ENCODE data around the gene TIMM29.

TIMM29 gene

GRCh38 chr19:10928563-10929401 lies at the start of gene TIMM29, which contains the start of gene YIPF2:
TSS of gene TIMM29 (plus strand) at chr19:10928811. CDS start at chr19:10928823, 12 bp downstream.
TSS of gene YIPF2 (minus strand) at chr19:10928639. CDS start at chr19:10928410, 229 bp downstream.
- FAIRE-seq (peak; percentile 95), DNase-seq (ENCODE audit: extremely low spot score, insufficient read length, low read depth) (peak; percentile 96)

GRCh38 chr19:10881403-10882107 lies 47.1 kb upstream of the TIMM29 start:
- DNase-seq (ENCODE audit: extremely low spot score, insufficient read length, low read depth) (no peak), FAIRE-seq (no peak)

GRCh38 chr19:10882108-10882457 lies 46.5 kb upstream of the TIMM29 start:
- DNase-seq (ENCODE audit: extremely low spot score, insufficient read length, low read depth) (no peak), FAIRE-seq (no peak)

GRCh38 chr19:10884274-10884673 lies 44.3 kb upstream of the TIMM29 start:
- DNase-seq (ENCODE audit: extremely low spot score, insufficient read length, low read depth), result no peak

GRCh38 chr19:10885201-10886169 lies 43.1 kb upstream of the TIMM29 start:
- DNase-seq (ENCODE audit: extremely low spot score, insufficient read length, low read depth) (no peak), FAIRE-seq (no peak)

More at GRCh38 chr19:10884274-10884673, 44.3 kb upstream of the TIMM29 start:
- FAIRE-seq, result no peak

GRCh38 chr19:10887616-10888367 lies 40.8 kb upstream of the TIMM29 start:
- FAIRE-seq (no peak), DNase-seq (ENCODE audit: extremely low spot score, insufficient read length, low read depth) (no peak)

GRCh38 chr19:10888421-10888866 lies 40.2 kb upstream of the TIMM29 start:
- no peak for FAIRE-seq
- DNase-seq (ENCODE audit: extremely low spot score, insufficient read length, low read depth), result no peak

GRCh38 chr19:10889880-10890279 lies 38.7 kb upstream of the TIMM29 start:
- DNase-seq (ENCODE audit: extremely low spot score, insufficient read length, low read depth) (no peak), FAIRE-seq (no peak)

- FAIRE-seq (no peak), DNase-seq (ENCODE audit: extremely low spot score, insufficient read length, low read depth) (no peak)
Measured at GRCh38 chr19:10891405-10892086, 37.1 kb upstream of the TIMM29 start.

- DNase-seq (ENCODE audit: extremely low spot score, insufficient read length, low read depth) (no peak), FAIRE-seq (no peak)
Measured at GRCh38 chr19:10892256-10892655, 36.4 kb upstream of the TIMM29 start.

GRCh38 chr19:10894911-10895213 lies 33.7 kb upstream of the TIMM29 start:
- no peak for DNase-seq (ENCODE audit: extremely low spot score, insufficient read length, low read depth)
- no peak for FAIRE-seq

GRCh38 chr19:10895363-10895762 lies 33.2 kb upstream of the TIMM29 start:
- DNase-seq (ENCODE audit: extremely low spot score, insufficient read length, low read depth) (no peak), FAIRE-seq (no peak)

GRCh38 chr19:10895920-10896319 lies 32.7 kb upstream of the TIMM29 start:
- FAIRE-seq (no peak), DNase-seq (ENCODE audit: extremely low spot score, insufficient read length, low read depth) (no peak)

GRCh38 chr19:10896851-10897526 lies 31.6 kb upstream of the TIMM29 start:
- DNase-seq (ENCODE audit: extremely low spot score, insufficient read length, low read depth), result no peak
- FAIRE-seq, result no peak

- DNase-seq (ENCODE audit: extremely low spot score, insufficient read length, low read depth) (no peak), FAIRE-seq (no peak)
Measured at GRCh38 chr19:10898633-10899032, 30.0 kb upstream of the TIMM29 start.

GRCh38 chr19:10899151-10899653 lies 29.4 kb upstream of the TIMM29 start:
- FAIRE-seq (no peak), DNase-seq (ENCODE audit: extremely low spot score, insufficient read length, low read depth) (no peak)

- FAIRE-seq (no peak), DNase-seq (ENCODE audit: extremely low spot score, insufficient read length, low read depth) (no peak)
Measured at GRCh38 chr19:10907925-10908324, 20.7 kb upstream of the TIMM29 start.

GRCh38 chr19:10908380-10908960 lies 20.1 kb upstream of the TIMM29 start:
- no peak for FAIRE-seq
- no peak for DNase-seq (ENCODE audit: extremely low spot score, insufficient read length, low read depth)
